Measurements from ENCODE around the gene LTBP3. TPM values are rescaled to one million over a fixed set of nuclear protein-coding genes. Genes with fewer than 3 reads are reported as not detected.

Gene LTBP3
- polyA plus RNA-seq, 1 experiment: 25.3 TPM

- H3K4me3 ChIP-seq (ENCODE audit: low read depth, low read length): peak overlapping the region; percentile 97
- no peaks in the 10 kb centered on the region for H3K27me3 ChIP-seq (ENCODE audit: control insufficient read depth, insufficient read depth, low read length)
- POLR2A ChIA-PET: interaction anchor here (0.7 to 21.9 kb wide), 13 partner anchors 10 to 712 kb away, joined by 3 to 999 read pairs (median 37); partner anchors contain the start of genes MALAT1, NEAT1, PCNX3 and SCYL1
- CTCF ChIA-PET: interaction anchor here (1.1 to 1.7 kb wide), 2 partner anchors 9 to 27 kb away, joined by 3 to 4 read pairs; no protein-coding TSS in a partner anchor
- no peak for TF ChIP-seq CTCF (IDR thresholded peaks at IDR 0.05; ENCODE audit: low read depth, low read length)
- peak overlapping the region; percentile 81 for H3K27ac ChIP-seq (ENCODE audit: low read depth, low read length)
- DNase-seq (ENCODE audit: low read depth, low spot score): no peak
- no peaks in the 10 kb centered on the region for H3K9me3 ChIP-seq (ENCODE audit: control insufficient read depth, insufficient read depth, low read length)
These were observed 52.5 kb downstream of the LTBP3 start for GRCh38 chr11:65505466-65506289.

GRCh38 chr11:65504674-65505465 lies 53.3 kb downstream of the LTBP3 start:
- POLR2A ChIA-PET: interaction anchor here (0.7 to 21.9 kb wide), 13 partner anchors 9 to 726 kb away, joined by 3 to 999 read pairs (median 37); partner anchors contain the start of genes MALAT1, NEAT1, PCNX3 and SCYL1
- H3K27me3 ChIP-seq (ENCODE audit: control insufficient read depth, insufficient read depth, low read length): no peaks in the 10 kb centered on the region
- no peak for TF ChIP-seq CTCF (IDR thresholded peaks at IDR 0.05; ENCODE audit: low read depth, low read length)
- H3K27ac ChIP-seq (ENCODE audit: low read depth, low read length): peak overlapping the region; percentile 81
- CTCF ChIA-PET: interaction anchor here (1.1 to 1.7 kb wide), 2 partner anchors 8 to 26 kb away, joined by 3 to 4 read pairs; no protein-coding TSS in a partner anchor
- DNase-seq (ENCODE audit: low read depth, low spot score): no peak
- H3K4me3 ChIP-seq (ENCODE audit: low read depth, low read length): peak overlapping the region; percentile 97
- no peaks in the 10 kb centered on the region for H3K9me3 ChIP-seq (ENCODE audit: control insufficient read depth, insufficient read depth, low read length)

- no peaks in the 10 kb centered on the region for H3K9me3 ChIP-seq (ENCODE audit: control insufficient read depth, insufficient read depth, low read length)
- H3K27me3 ChIP-seq (ENCODE audit: control insufficient read depth, insufficient read depth, low read length): no peaks in the 10 kb centered on the region
- ChIA-PET POLR2A (interaction anchor here (0.6 to 21.9 kb wide), 10 partner anchors 8 to 725 kb away, joined by 3 to 999 read pairs (median 70); partner anchors contain the start of genes MALAT1, NEAT1 and SCYL1), CTCF (interaction anchor here (1.7 kb wide), 1 partner anchor 8 kb away, joined by 3 read pairs; no protein-coding TSS in a partner anchor)
- no peak for TF ChIP-seq CTCF (IDR thresholded peaks at IDR 0.05; ENCODE audit: low read depth, low read length)
- no peak for DNase-seq (ENCODE audit: low read depth, low spot score)
- peak overlapping the region; percentile 97 for H3K4me3 ChIP-seq (ENCODE audit: low read depth, low read length)
- peak overlapping the region; percentile 58 for H3K27ac ChIP-seq (ENCODE audit: low read depth, low read length)
These were observed 54.0 kb downstream of the LTBP3 start for GRCh38 chr11:65503949-65504673.

- Histone ChIP-seq H3K27me3 (ENCODE audit: control insufficient read depth, insufficient read depth, low read length) (no peaks in the 10 kb centered on the region), H3K4me3 (ENCODE audit: low read depth, low read length) (peak overlapping the region; percentile 97), H3K9me3 (ENCODE audit: control insufficient read depth, insufficient read depth, low read length) (no peaks in the 10 kb centered on the region), H3K27ac (ENCODE audit: low read depth, low read length) (peak overlapping the region; percentile 25)
- no peak for DNase-seq (ENCODE audit: low read depth, low spot score)
- no peak for TF ChIP-seq CTCF (IDR thresholded peaks at IDR 0.05; ENCODE audit: low read depth, low read length)
- ChIA-PET CTCF (no interaction called here), POLR2A (interaction anchor here (0.6 to 21.9 kb wide), 9 partner anchors 8 to 111 kb away, joined by 5 to 999 read pairs (median 242); partner anchors contain the start of genes MALAT1 and NEAT1)
These were observed 54.7 kb downstream of the LTBP3 start for GRCh38 chr11:65503368-65503948.
